HPDE6-E6E7 (cell line): Measurements from ENCODE around the gene SYT15B.
A peak's percentile ranks its signal among the peaks of the same experiment; 100 is the strongest.
"Not testable (repeated sequence)": the region's sequence is repeated elsewhere in the genome, so short reads cannot be mapped to it uniquely, and the experiment has no call there.

Experiments used
- DNase-seq: peaks from one replicate; pipeline ENCODE4 v3.0.0; 2011; ENCODE audit warnings: missing footprints; ENCODE audit errors: extremely low spot score

The SYT15B gene

DNA sequence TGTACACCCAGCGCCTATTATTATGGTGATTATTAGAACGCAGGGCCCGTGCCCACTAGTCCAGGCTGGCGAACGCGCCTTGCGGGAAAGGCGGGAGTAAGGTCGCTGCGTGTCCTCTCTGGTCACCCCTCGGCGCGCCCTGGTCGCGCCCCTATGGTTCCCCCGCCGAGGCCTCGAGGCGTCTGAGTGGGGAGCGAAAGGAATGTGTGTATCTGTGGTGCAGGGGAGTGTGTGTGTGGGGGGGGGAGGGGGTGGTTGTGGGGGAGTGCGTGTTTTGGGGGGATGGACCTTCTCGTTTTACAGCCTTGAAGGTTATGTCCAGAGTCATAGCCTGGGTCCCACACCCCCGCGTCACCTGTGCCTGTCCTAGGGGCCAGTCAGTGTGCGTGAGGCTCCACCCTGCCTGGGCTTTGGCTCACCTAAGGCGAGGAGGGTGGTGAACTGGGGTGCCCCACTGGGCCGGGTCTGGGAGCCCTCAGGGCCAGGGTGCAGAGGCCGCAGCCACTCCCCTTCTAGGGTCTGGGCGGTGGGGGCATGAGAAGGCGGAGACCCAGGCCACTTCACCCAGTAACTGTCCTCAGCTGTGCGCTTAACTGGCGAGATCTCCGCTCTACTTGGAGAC lies at the start of gene SYT15B:
Gene SYT15B (minus strand): TSS at position 39 of the 622 bp plus-strand sequence. CDS start 952 bp downstream, outside the sequence.
- not testable (repeated sequence) for DNase-seq

- not testable (repeated sequence) for DNase-seq
These were observed 16.2 kb upstream of the SYT15B start for GRCh38 chr10:47779590-47779989.

DNA sequence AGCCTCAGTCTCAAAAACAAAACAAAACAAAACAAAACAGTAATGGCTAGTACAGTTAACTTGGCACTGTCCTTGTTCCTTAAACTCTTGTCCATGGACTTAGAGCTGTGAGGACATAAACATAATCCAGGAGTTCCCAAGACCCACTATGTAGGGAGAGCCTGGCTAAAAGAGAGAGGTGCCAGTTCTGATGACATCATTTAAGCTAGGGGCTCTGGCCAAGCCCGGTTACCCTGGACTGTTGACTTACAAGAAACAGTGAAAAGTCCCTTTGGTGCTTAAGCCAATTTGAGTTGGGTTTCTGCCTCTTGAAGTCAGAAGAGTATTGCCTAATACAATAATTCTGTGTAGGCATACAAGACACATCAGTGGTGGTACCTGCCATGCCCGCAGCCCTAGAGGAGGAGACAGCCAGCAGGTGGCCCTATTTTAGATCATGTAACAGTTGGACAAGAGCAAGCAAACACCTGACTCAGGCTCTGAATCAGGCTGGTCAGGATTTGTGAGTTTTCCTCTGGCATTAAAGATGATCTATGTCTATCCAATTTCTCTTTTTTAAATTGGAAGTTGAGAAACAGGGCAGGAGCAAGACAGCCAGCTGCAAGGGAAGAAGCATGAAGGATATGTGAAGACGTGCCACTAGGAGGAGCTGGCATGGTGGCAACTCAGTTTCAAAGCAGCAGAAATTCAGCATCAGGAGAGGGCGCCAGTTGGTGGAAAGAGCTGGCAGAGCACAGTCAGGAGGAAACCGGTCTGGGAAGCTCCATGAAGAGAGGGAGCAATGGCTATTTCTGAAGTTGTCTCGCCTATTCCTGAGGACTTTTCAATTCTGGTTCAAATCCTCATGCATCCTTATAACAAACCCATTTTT lies 12.2 kb upstream of the SYT15B start:
- DNase-seq, result peak; percentile 44

DNA sequence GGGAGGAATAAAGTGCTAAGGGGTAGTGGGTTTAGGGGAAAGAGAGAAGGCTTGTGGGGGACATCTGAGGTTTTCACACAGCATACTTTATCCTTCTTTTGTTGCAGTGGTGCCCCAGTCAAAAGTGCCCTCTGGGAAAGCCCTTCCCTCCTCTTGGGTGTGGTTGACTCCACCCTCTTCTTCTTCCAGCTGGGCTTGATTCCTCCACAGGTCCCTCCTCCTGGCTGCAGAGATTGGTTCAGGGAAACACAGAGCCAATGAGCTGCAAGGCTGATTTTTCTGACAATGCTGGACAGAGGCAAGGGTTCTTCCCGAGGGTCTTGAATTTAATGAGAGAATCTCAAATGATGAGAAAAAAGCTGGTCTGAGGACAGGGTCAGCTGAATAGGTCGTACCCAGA lies 7.4 kb upstream of the SYT15B start:
- not testable (repeated sequence) for DNase-seq

GRCh38 chr10:47768578-47769115 lies 5.3 kb upstream of the SYT15B start:
- not testable (repeated sequence) for DNase-seq

DNA sequence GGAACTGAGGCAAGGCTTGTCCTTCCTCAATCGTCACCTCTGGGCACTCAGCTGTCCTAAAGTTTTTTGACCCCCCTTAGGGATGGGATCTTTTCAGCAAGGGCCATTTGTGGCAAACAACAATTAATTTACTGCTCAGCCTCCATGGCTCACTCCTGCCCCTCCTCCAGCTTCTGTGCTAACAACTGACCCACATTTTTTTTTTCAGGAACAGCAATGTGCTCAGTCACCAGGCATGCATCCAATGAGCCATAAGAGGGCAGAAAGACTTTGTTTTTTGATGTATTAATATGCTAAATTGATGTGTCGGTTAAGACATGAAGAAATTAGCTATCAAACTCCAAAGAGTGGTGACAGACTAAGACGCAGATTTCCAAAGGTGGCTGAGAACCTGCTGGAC lies 4.7 kb upstream of the SYT15B start:
- DNase-seq, result not testable (repeated sequence)

DNA sequence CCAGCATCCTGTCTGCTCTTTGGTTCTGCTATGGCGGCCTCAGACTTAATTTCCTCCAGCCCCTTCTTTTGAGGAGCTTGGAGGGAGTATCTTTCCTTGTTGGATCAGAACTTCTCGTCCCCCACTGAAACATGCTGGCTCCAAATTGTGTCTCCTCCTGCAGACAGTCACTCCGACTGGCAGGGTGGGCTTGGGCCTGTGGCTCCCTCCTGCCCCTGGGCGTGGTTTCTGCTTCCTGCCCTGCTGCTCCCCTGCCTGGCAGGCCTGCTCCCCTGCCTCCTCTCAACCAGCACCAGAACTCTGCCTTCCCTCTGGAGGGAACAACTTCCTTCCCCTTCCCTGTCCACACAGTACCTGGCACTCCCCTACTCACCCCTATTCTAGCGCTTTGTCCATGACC lies 3.8 kb upstream of the SYT15B start:
- DNase-seq, result not testable (repeated sequence)

- DNase-seq, result not testable (repeated sequence)
These were observed 1.8 kb upstream of the SYT15B start for GRCh38 chr10:47765232-47765631.

GRCh38 chr10:47762674-47763553 lies 478 bp downstream of the SYT15B start:
- DNase-seq, result not testable (repeated sequence)

- DNase-seq, result not testable (repeated sequence)
These were observed 4.5 kb downstream of the SYT15B start for GRCh38 chr10:47758855-47759254.

- DNase-seq, result not testable (repeated sequence)
These were observed 7.2 kb downstream of the SYT15B start for GRCh38 chr10:47756169-47756568.

DNA sequence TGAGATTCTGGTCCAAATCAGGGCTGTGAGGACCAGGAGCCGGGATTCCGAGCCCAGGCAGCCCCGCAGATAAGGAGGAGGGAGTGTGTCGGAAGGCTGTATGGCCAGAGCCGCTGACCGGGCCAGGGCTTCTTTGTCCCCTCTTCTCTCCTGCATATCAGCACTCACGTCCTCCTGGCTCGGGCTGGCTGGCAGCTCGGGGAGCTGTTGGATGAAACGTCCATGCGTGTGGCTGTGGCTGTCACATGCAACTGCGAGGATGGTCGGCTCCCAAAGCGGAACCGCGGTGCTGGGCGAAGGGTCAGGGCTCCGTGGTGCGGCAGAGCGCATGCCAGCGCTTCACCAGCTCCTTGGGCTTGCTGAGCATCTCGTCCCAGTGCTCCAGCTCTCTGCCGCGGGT lies 9.5 kb downstream of the SYT15B start:
- not testable (repeated sequence) for DNase-seq

- not testable (repeated sequence) for DNase-seq
These were observed 10.2 kb downstream of the SYT15B start for GRCh38 chr10:47753176-47753575.

DNA sequence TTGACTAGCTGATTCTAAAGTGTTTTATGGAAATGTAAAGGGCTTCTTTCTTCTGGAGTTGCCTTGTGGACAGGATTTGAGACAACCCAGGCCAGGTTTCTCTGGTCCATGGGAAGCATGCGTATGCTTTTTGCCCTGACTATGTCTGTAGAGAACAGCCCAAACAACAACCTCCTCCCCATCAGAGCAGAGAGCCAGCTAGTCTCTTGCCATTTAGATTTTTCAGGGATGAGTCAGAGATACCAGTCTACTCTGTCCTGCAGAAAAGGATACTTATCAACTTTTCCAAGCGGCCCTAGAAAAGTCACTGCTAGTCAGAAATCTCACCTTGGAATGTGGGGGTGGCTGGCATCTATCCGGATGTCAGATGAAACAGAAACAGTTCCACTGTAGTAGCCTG lies 11.6 kb downstream of the SYT15B start:
- not testable (repeated sequence) for DNase-seq

DNA sequence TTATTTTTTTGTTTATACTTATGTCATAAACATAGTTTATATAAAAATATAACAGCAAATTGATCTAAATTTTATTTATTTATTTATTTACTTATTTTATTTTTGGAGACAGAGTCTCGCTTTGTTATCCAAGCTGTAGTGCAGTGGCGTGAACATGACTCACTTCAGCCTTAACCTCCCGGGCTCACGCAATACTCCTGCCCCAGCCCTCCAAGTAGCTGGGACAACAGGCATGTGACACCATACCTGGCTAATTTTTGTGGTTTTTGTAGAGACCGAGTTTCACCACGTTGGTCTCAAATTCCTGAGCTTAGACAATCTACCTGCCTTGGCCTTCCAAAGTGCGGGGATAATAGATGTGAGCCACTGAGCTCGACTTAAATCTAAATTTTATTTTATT lies 13.0 kb downstream of the SYT15B start:
- not testable (repeated sequence) for DNase-seq

- DNase-seq, result not testable (repeated sequence)
These were observed 16.5 kb downstream of the SYT15B start for GRCh38 chr10:47746780-47747376.

DNA sequence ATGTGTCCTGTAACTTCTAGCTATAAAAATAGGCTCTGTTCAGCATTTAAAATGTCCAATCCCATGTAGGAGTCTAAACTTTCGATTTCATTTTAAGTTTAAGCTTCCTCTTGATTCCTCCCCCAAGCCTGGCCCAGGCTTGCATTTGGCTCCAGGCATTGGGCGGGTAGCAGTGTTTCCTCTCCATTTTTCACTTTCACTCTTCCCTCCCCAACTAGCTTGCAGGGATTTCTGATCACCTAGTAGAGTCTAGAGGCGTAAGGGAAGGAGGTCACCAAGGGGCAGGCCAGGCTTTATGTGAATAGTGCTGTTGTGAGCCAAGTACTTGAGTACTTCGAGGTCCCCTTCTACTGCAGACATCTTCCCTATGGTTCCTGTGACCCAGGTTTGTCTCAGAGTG lies 18.5 kb downstream of the SYT15B start:
- not testable (repeated sequence) for DNase-seq

- not testable (repeated sequence) for DNase-seq
These were observed 19.5 kb downstream of the SYT15B start for GRCh38 chr10:47743611-47744550.

DNA sequence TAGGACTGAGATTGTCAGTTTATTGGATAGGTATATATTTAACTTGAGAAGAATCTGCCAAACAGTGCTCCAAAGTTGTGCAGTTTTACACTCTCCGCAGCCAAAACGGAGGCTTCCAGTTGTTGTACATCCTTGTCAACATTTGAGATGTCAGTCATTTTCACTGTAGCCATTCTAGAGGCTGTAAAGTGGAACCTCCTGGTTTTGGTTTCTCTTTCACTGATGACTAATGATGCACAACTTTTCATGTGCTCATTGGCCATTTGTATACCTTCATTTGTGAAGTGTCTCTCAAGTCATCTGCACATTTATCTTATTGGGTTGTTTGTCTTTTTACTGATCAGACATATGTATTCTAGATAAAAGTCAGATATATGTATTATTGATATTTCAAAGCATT lies 22.5 kb downstream of the SYT15B start:
- DNase-seq, result not testable (repeated sequence)

DNA sequence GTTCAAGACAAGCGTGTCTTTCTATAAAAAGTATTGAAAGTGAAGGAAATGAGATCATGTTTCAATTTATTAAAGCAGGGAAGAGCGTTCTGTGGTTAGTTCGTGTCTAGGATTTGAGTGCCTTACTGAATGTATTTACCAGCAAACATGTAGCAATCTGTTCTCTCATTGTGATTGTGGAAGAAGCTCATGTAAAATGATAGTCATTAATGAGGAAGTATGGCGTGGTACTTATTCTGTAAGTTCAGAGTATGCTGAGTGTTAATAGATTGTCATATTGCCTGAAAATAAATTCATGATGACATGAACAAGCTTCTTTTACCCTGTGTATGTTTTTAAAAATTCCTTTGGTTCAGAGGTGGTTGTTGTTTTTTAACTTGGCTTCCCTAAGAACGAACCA lies 32.5 kb downstream of the SYT15B start:
- not testable (repeated sequence) for DNase-seq
